IPS-15b (cell line): Measurements from ENCODE around the gene ATP2A2.

Source experiments
- H3K27me3 ChIP-seq: one replicate; pipeline ENCODE4 v1.6.1; 2013; ENCODE audit warnings: low read length; ENCODE audit not compliant: control insufficient read depth, insufficient read depth
- H3K36me3 ChIP-seq: one replicate; pipeline ENCODE4 v1.6.1; 2013; ENCODE audit warnings: low read length; ENCODE audit not compliant: control insufficient read depth, insufficient read depth
- H3K4me1 ChIP-seq: one replicate; pipeline ENCODE4 v1.6.1; 2013; ENCODE audit warnings: mild to moderate bottlenecking, low read length; ENCODE audit not compliant: control insufficient read depth, insufficient read depth
- H3K4me3 ChIP-seq: one replicate; pipeline ENCODE4 v1.5.1; 2013; ENCODE audit warnings: low read depth, low read length
- H3K9ac ChIP-seq: one replicate; pipeline ENCODE4 v1.6.1; 2013; ENCODE audit warnings: low read depth, mild to moderate bottlenecking, low read length
- H3K9me3 ChIP-seq: one replicate; pipeline ENCODE4 v1.6.1; 2013; ENCODE audit warnings: mild to moderate bottlenecking, low read length; ENCODE audit not compliant: control insufficient read depth, insufficient read depth

ATP2A2 gene

DNA sequence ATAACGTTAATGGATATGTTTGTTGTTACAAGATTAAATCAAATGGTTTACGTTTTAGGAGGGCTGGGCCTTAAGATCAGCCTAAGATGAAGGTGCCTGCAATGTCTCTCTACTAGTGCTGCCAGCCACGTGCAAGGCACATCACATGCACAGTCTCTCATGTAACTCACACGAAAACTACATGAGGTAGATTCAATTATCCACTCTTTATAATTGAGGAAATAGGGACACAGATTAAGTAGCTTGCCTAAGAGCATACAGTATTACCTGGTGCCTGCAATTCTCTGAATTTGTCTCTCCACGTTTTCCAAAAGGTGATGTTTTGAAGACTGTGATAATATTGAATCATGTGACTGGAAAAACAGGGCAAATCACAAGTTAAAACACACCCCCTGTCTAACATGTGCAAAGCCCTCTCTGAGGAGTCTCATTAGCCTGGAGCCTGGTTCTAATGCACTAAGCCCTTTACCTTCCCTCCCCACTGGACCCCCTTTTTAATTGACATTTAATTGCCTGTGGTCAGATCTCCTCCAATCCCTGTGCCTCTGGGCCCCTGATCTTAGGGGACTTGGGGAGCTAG, 14.6 kb upstream of the ATP2A2 start:
- no peak overlapping the region for H3K9ac ChIP-seq
- H3K27me3 ChIP-seq = no peaks in the 10 kb centered on the region
- no peaks in the 10 kb centered on the region for H3K9me3 ChIP-seq
- H3K4me1 ChIP-seq = peaks cover 19% of the 10 kb centered on the region
- no peak overlapping the region for H3K4me3 ChIP-seq
- no peaks in the 10 kb centered on the region for H3K36me3 ChIP-seq

- H3K9me3 ChIP-seq = no peaks in the 10 kb centered on the region
- no peak overlapping the region for H3K4me3 ChIP-seq
- no peaks in the 10 kb centered on the region for H3K36me3 ChIP-seq
- no peak overlapping the region for H3K9ac ChIP-seq
- H3K4me1 ChIP-seq = peaks cover 19% of the 10 kb centered on the region
- no peaks in the 10 kb centered on the region for H3K27me3 ChIP-seq
Measured at GRCh38 chr12:110266980-110267620, 13.9 kb upstream of the ATP2A2 start.

- no peaks in the 10 kb centered on the region for H3K27me3 ChIP-seq
- peak overlapping the region; percentile 21 for H3K4me3 ChIP-seq
- H3K4me1 ChIP-seq = peaks cover 19% of the 10 kb centered on the region
- no peaks in the 10 kb centered on the region for H3K36me3 ChIP-seq
- no peak overlapping the region for H3K9ac ChIP-seq
- H3K9me3 ChIP-seq = no peaks in the 10 kb centered on the region
Measured at GRCh38 chr12:110269622-110270124, 11.4 kb upstream of the ATP2A2 start.

GRCh38 chr12:110270125-110270962, 10.7 kb upstream of the ATP2A2 start:
- H3K4me1 ChIP-seq = peaks cover 19% of the 10 kb centered on the region
- no peaks in the 10 kb centered on the region for H3K27me3 ChIP-seq
- H3K9ac ChIP-seq = no peak overlapping the region
- H3K4me3 ChIP-seq = no peak overlapping the region
- H3K36me3 ChIP-seq = no peaks in the 10 kb centered on the region
- H3K9me3 ChIP-seq = no peaks in the 10 kb centered on the region

DNA sequence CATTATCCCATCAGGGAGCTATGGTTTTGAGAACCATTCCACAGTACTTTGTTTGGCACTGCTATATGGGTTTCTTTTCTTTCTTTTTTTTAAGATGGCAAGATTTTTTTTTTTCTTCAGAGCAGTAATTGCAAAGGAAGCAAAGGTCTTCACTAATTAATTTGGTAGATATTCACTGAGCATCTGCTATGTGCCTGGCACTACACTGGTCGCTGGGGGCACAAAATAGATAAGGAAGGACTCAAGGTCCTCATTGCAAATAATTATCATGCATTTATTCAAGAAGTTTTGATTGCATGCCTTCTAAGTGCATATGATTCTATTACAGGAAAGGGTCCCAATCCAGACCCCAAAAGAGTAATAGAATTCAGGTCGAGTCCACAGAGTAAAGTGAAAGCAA, 10.0 kb upstream of the ATP2A2 start:
- H3K9ac ChIP-seq = no peak overlapping the region
- H3K36me3 ChIP-seq = no peaks in the 10 kb centered on the region
- no peaks in the 10 kb centered on the region for H3K9me3 ChIP-seq
- no peak overlapping the region for H3K4me3 ChIP-seq
- no peaks in the 10 kb centered on the region for H3K27me3 ChIP-seq
- peaks cover 19% of the 10 kb centered on the region for H3K4me1 ChIP-seq

DNA sequence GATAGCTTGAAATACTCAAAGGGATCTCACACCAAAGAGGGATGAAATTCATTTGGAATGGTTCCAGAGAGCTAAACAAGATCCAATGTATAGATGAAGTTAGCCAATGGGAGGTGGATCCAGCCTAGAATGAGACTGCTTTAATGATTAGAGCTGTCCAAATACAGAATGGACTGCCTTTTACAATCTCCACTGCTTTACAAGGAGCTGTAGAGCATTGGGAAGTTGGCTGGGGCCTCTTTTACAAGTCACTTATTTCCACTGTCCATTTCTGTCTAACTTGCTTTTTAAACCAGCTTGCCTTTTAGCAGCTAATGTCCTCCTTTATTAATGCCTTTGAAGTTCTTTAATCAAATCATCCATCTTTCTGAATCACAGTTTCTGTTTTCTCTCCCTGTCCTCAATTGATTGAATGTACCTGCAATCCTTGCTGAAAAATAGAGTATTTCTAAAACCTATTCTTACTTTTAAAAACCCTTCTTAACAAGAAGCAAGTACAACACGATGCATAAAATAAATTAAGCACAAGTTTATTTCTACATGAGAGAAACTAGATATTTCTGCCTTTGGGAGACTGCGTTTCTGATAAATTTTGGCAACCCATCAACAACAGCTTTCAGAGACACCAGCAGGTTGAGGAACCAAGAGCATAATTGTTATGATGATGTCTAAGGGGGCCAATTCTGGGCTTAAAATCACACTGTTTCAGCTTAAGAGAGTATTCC, 3.4 kb upstream of the ATP2A2 start:
- Histone ChIP-seq H3K36me3 (no peaks in the 10 kb centered on the region), H3K27me3 (peaks cover 7% of the 10 kb centered on the region), H3K4me3 (no peak overlapping the region), H3K9me3 (no peaks in the 10 kb centered on the region), H3K4me1 (peaks cover 9% of the 10 kb centered on the region), H3K9ac (no peak overlapping the region)

DNA sequence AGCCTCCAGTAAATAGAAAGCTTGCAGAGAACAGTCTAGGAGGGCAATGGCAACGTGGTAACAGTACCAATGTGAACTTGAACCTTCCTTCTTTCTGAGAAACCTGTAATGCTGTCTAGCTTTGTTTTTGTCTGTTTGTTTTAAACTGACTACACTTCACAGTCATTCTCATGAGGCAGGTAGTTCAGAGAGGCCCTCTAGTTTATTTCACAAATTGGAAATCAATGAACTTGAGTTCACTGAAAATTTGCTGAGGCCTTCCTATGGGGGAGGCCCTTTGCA, 2.9 kb upstream of the ATP2A2 start:
- Histone ChIP-seq H3K9me3 (no peaks in the 10 kb centered on the region), H3K36me3 (no peaks in the 10 kb centered on the region), H3K4me1 (peaks cover 11% of the 10 kb centered on the region), H3K9ac (no peak overlapping the region), H3K27me3 (peaks cover 7% of the 10 kb centered on the region), H3K4me3 (no peak overlapping the region)

GRCh38 chr12:110279566-110280375, 1.3 kb upstream of the ATP2A2 start:
- H3K4me1 ChIP-seq = peaks cover 17% of the 10 kb centered on the region

GRCh38 chr12:110280392-110280778, 662 bp upstream of the ATP2A2 start:
- Histone ChIP-seq H3K27me3 (peaks cover 7% of the 10 kb centered on the region), H3K4me1 (peaks cover 19% of the 10 kb centered on the region), H3K4me3 (peak overlapping the region; percentile 81), H3K36me3 (peaks cover 2% of the 10 kb centered on the region), H3K9ac (peak overlapping the region; percentile 82), H3K9me3 (no peaks in the 10 kb centered on the region)

More at GRCh38 chr12:110279566-110280375, 1.3 kb upstream of the ATP2A2 start:
- H3K36me3 ChIP-seq = peaks cover 2% of the 10 kb centered on the region
- peaks cover 7% of the 10 kb centered on the region for H3K27me3 ChIP-seq
- H3K9me3 ChIP-seq = no peaks in the 10 kb centered on the region
- H3K4me3 ChIP-seq = peak overlapping the region; percentile 81
- H3K9ac ChIP-seq = peak overlapping the region; percentile 82

GRCh38 chr12:110281549-110282299, 677 bp downstream of the ATP2A2 start:
- Histone ChIP-seq H3K4me3 (peak overlapping the region; percentile 98), H3K27me3 (peaks cover 7% of the 10 kb centered on the region), H3K4me1 (peaks cover 19% of the 10 kb centered on the region), H3K9me3 (no peaks in the 10 kb centered on the region), H3K36me3 (peaks cover 2% of the 10 kb centered on the region), H3K9ac (peak overlapping the region; percentile 96)
